CD8-positive, alpha-beta memory T cell (primary cell): ENCODE results near the gene GPS2. TPM values are rescaled to one million over a fixed set of nuclear protein-coding genes. Genes with fewer than 3 reads are reported as not detected.
A peak's percentile ranks its signal among the peaks of the same experiment; 100 is the strongest.

Experiments used
- CTCF ChIA-PET: fragments of 350-600 bp; sonication (Branson Sonifier 250); formaldehyde crosslinking; loops from one replicate; lab custom pipeline; 2021; ENCODE audit warnings: antibody characterized with exemption; lab: Charles Lee
- POLR2A ChIA-PET: fragments of 350-600 bp; sonication (Branson Sonifier 250); formaldehyde crosslinking; loops from one replicate; lab custom pipeline; 2021; ENCODE audit warnings: antibody characterized with exemption; lab: Charles Lee
- DNase-seq, 5 donors: peaks; one replicate each; pipeline versions ENCODE4 v3.0.0 to v3.0.0-alpha.2; 2020 to 2022; ENCODE audit warnings: mixed read lengths in 1 of 5
- H3K27ac ChIP-seq: one replicate; pipeline ENCODE4 v1.7.0; 2013; ENCODE audit warnings: low read depth, mild to moderate bottlenecking, low read length, moderate library complexity
- H3K27me3 ChIP-seq: 2 replicates; pipeline ENCODE4 v1.7.0; 2013; ENCODE audit warnings: low read length, mild to moderate bottlenecking; ENCODE audit not compliant: insufficient read depth, poor library complexity, severe bottlenecking
- H3K36me3 ChIP-seq: 2 replicates; pipeline ENCODE4 v1.7.0; 2013; ENCODE audit warnings: mild to moderate bottlenecking, low read length, moderate library complexity; ENCODE audit not compliant: insufficient read depth
- H3K4me1 ChIP-seq: 2 replicates; pipeline ENCODE4 v1.7.0; 2013; ENCODE audit warnings: mild to moderate bottlenecking, low read length, moderate library complexity; ENCODE audit not compliant: insufficient read depth
- H3K4me3 ChIP-seq: 2 replicates; pipeline ENCODE4 v1.7.0; 2013; ENCODE audit warnings: mild to moderate bottlenecking, low read length
- H3K9me3 ChIP-seq: 2 replicates; pipeline ENCODE4 v1.7.0; 2013; ENCODE audit warnings: mild to moderate bottlenecking, low read length
- H3K27ac Mint-ChIP-seq, 8 donors: one replicate each; pipeline ENCODE4 v1.8.0; 2020 to 2021; ENCODE audit warnings: mixed read lengths in 8 of 8, mild to moderate bottlenecking in 6 of 8, inconsistent platforms in 3 of 8, moderate library complexity in 3 of 8
- H3K27me3 Mint-ChIP-seq, 2 donors: one replicate each; pipeline ENCODE4 v1.8.0; 2020 to 2021; ENCODE audit warnings: mixed read lengths in 2 of 2, mild to moderate bottlenecking in 1 of 2, moderate library complexity in 1 of 2
- H3K36me3 Mint-ChIP-seq, 3 donors: one replicate each; pipeline ENCODE4 v1.8.0; 2020 to 2021; ENCODE audit warnings: mixed read lengths in 3 of 3, inconsistent platforms in 1 of 3, mild to moderate bottlenecking in 1 of 3
- H3K4me1 Mint-ChIP-seq, 3 donors: one replicate each; pipeline ENCODE4 v1.8.0; 2020 to 2021; ENCODE audit warnings: mixed read lengths in 3 of 3, inconsistent platforms in 1 of 3, mild to moderate bottlenecking in 1 of 3
- H3K4me3 Mint-ChIP-seq, 7 donors: one replicate each; pipeline ENCODE4 v1.8.0; 2020 to 2021; ENCODE audit warnings: mixed read lengths in 7 of 7, mild to moderate bottlenecking in 6 of 7, moderate library complexity in 4 of 7, inconsistent platforms in 2 of 7
- H3K9me3 Mint-ChIP-seq, 5 donors: one replicate each; pipeline ENCODE4 v1.8.0; 2020 to 2022; ENCODE audit warnings: mixed read lengths in 5 of 5, mild to moderate bottlenecking in 3 of 5, moderate library complexity in 2 of 5, inconsistent platforms in 1 of 5
- polyA plus RNA-seq: library from polyadenylated mRNA; unstranded; fragments of 300-500 nt; fragmentation: Illumina TruSeq; gene quantifications from one replicate; pipeline ENCODE4 v1.2.3, GENCODE V29; 2021
- total RNA-seq, 2 experiments: library from RNA; stranded (reverse); gene quantifications; one replicate each; pipeline ENCODE4 v1.2.3, GENCODE V29; 2021

GPS2 gene, protein sequence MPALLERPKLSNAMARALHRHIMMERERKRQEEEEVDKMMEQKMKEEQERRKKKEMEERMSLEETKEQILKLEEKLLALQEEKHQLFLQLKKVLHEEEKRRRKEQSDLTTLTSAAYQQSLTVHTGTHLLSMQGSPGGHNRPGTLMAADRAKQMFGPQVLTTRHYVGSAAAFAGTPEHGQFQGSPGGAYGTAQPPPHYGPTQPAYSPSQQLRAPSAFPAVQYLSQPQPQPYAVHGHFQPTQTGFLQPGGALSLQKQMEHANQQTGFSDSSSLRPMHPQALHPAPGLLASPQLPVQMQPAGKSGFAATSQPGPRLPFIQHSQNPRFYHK
- total RNA-seq (10 to 100 TPM; 81.1 to 85.2 TPM), polyA plus RNA-seq (116 TPM)

DNA sequence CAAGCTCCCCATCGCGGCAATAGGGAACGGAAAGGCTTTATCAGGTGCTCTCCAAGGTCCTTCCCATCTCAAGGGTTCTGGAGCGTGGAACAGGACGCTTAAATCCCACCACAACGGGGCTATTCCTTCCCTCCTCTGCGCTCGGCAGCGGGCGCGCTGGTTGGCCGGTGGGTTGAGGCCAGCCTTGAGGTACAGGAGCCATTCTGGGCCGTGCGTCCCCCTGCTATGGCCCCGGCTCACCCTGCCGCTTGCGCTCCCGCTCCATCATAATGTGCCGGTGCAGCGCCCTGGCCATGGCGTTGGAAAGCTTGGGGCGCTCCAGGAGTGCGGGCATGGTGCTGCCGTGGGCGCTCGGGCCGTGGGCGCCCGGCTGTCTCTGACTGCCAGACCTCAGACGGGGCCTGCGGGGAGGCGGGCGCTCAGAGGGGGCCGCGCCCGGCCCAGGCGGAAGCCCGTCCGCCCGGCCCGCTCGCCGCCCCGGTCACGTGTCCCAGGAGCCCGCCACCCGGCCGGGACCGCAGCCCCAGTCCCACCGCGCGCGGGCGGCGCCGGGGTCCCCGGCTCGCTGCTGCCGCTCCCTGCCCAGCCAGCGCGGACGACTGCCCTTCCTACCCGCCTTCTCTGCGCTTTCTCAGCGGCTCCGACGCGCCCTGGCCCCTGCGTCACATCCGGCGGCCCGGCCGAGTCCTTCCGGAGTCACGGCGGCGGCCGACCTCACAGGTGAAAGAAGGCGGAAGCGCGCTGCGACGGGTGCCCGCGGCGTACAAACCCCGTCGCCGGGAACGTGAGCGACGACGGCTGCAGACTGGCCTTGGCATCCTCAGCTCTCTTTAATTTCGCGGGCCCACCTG is at the start of gene GPS2:
TSS of gene GPS2 (minus strand) at position 642 of the 851 bp plus-strand sequence. CDS start at position 334, 308 bp downstream.
- no peaks in the 10 kb centered on the region for H3K9me3 ChIP-seq
- peak within 1 kb of the TSS; percentile 76 for H3K27ac ChIP-seq
- H3K9me3 Mint-ChIP-seq, result no peaks in the 10 kb centered on the region
- H3K27ac Mint-ChIP-seq, result peak within 1 kb of the TSS; percentile 92 to 97 (median 94)
- H3K4me1 ChIP-seq, result peaks cover 49% of the 10 kb centered on the region
- CTCF ChIA-PET, result interaction anchor here (0.7 to 1.9 kb wide), 6 partner anchors 10 to 269 kb away, joined by 3 to 8 read pairs (median 4); no protein-coding TSS in a partner anchor
- H3K36me3 Mint-ChIP-seq, result peaks cover 13 to 83% (median 17%) of the 10 kb centered on the region in 3 donors
- peaks cover 44 to 58% (median 48%) of the 10 kb centered on the region in 3 donors for H3K4me1 Mint-ChIP-seq
- H3K4me3 Mint-ChIP-seq, result peak within 1 kb of the TSS; percentile 87 to 96 (median 92)
- peaks cover 0 to 8% of the 10 kb centered on the region in 2 donors for H3K27me3 Mint-ChIP-seq
- POLR2A ChIA-PET, result interaction anchor here (0.7 to 3.8 kb wide), 5 partner anchors 12 to 165 kb away, joined by 3 to 17 read pairs (median 4); partner anchors contain the start of genes ACAP1 and ZBTB4
- H3K4me3 ChIP-seq, result peak within 1 kb of the TSS; percentile 66
- H3K36me3 ChIP-seq, result peaks cover 40% of the 10 kb centered on the region
- H3K27me3 ChIP-seq, result no peaks in the 10 kb centered on the region
- peak; percentile 88 to 94 (median 90) for DNase-seq

DNA sequence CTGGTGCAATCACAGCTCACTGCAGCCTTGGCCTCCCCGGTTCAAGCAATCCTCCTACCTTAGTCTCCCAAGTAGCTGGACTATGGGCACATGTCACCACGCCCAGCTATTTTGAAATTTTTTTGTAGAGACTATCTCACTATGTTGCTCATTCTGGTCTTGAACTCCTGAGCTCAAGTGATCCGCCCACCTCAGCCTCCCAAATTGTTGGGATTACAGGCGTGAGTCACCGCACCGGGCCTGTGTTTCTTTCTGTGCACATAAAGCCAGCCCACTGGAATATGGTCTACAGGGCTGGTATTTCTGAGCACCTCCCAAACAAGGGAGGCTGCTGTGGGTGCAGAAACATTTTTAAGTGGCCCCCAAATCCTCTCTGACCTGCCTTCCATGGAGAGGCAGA is 48.2 kb upstream of the GPS2 start:
- H3K9me3 Mint-ChIP-seq, result no peaks in the 10 kb centered on the region
- H3K36me3 Mint-ChIP-seq, result no peaks in the 10 kb centered on the region
- no peaks in the 10 kb centered on the region for H3K9me3 ChIP-seq
- peaks cover 1 to 5% of the 10 kb centered on the region in 2 donors for H3K27me3 Mint-ChIP-seq
- ChIA-PET POLR2A (no interaction called here), CTCF (no interaction called here)
- H3K27ac ChIP-seq, result no peak overlapping the region
- no peak overlapping the region for H3K27ac Mint-ChIP-seq
- H3K4me1 Mint-ChIP-seq, result no peaks in the 10 kb centered on the region
- DNase-seq, result no peak
- H3K27me3 ChIP-seq, result no peaks in the 10 kb centered on the region
- no peak overlapping the region for H3K4me3 ChIP-seq
- no peaks in the 10 kb centered on the region for H3K4me1 ChIP-seq
- H3K4me3 Mint-ChIP-seq, result no peak overlapping the region
- no peaks in the 10 kb centered on the region for H3K36me3 ChIP-seq

DNA sequence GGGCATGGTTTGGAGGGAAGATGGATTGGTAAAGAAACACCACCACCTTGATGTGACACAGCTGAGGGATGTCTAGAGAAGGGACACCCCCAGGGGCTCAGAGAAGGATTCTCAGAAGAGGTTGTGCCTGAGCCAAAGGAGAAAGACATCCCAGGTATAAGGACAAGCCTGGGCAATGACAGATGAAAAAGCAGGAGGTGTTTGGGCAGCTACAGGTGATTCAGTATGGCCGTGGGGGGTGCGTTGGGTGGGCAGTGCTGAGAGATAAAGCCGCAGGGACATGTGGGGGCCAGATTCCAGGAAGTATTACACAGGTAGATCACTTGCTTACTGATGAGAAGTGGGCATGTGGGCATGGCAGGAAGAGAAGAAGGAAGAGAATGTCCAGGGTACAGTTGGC is 46.7 kb upstream of the GPS2 start:
- Mint-ChIP-seq H3K4me3 (no peak overlapping the region), H3K36me3 (no peaks in the 10 kb centered on the region), H3K4me1 (no peaks in the 10 kb centered on the region), H3K27ac (no peak overlapping the region), H3K27me3 (peaks cover 1 to 5% of the 10 kb centered on the region in 2 donors), H3K9me3 (no peaks in the 10 kb centered on the region)
- Histone ChIP-seq H3K4me3 (no peak overlapping the region), H3K4me1 (no peaks in the 10 kb centered on the region), H3K36me3 (no peaks in the 10 kb centered on the region), H3K27me3 (no peaks in the 10 kb centered on the region), H3K27ac (no peak overlapping the region), H3K9me3 (no peaks in the 10 kb centered on the region)
- ChIA-PET CTCF (interaction anchor here (1.5 to 1.7 kb wide), 2 partner anchors 9 to 199 kb away, joined by 3 read pairs; no protein-coding TSS in a partner anchor), POLR2A (no interaction called here)
- DNase-seq, result no peak

DNA sequence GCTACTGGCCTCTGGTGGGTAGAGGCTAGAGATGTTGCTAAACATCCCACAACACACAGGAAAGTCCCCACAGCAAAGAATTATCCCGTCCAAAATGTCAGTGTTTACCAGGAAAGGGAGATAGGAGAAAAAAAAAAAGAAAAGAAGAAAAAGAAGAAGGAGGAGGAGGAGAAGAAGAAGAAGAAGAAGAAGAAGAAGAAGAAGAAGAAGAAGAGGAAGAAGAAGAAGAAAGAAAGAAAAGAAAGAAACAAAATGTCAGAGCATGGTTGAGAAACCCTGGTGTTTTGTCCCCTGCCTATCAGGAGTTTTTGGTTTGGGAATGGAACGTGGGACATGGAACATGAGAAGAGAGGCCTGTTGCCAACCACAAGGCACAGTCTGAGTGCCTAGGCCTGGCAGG is 42.2 kb upstream of the GPS2 start:
- Histone ChIP-seq H3K4me3 (no peak overlapping the region), H3K36me3 (no peaks in the 10 kb centered on the region), H3K4me1 (peaks cover 13% of the 10 kb centered on the region), H3K9me3 (no peaks in the 10 kb centered on the region), H3K27ac (no peak overlapping the region), H3K27me3 (no peaks in the 10 kb centered on the region)
- no peak for DNase-seq
- H3K27me3 Mint-ChIP-seq, result peaks cover 1 to 5% of the 10 kb centered on the region in 2 donors
- no peak overlapping the region for H3K27ac Mint-ChIP-seq
- H3K36me3 Mint-ChIP-seq, result peaks cover 0 to 2% (median 0%) of the 10 kb centered on the region in 3 donors
- no peaks in the 10 kb centered on the region for H3K9me3 Mint-ChIP-seq
- peaks cover 18 to 31% (median 18%) of the 10 kb centered on the region in 3 donors for H3K4me1 Mint-ChIP-seq
- no peak overlapping the region for H3K4me3 Mint-ChIP-seq
- CTCF ChIA-PET, result interaction anchor here (1.1 to 5.5 kb wide), 5 partner anchors 13 to 203 kb away, joined by 3 to 78 read pairs (median 9); partner anchors contain the start of genes SENP3, TMEM102 and ZBTB4
- POLR2A ChIA-PET, result no interaction called here

DNA sequence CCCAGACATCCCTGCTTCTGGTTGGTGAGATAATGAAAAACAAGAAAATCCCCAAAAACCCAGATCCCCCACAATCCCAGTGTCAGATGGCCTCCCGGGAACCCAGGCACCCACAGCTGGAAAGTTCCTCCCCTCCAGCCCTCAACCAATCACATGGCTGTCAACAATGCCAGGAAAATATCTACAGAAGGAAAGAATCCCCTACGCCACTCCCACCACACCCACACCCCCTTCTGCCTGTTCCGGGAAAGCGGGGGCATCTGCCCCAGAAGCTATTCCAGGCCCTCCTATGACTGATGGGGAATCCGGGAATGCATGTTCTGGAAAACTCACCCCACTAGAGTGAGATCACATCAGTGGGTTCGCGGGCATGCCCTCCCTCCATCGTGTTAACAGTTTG is 41.6 kb upstream of the GPS2 start:
- Mint-ChIP-seq H3K4me1 (peaks cover 19 to 34% (median 19%) of the 10 kb centered on the region in 3 donors), H3K27me3 (peaks cover 1% of the 10 kb centered on the region in 2 donors), H3K4me3 (no peak overlapping the region), H3K36me3 (peaks cover 0 to 3% (median 0%) of the 10 kb centered on the region in 3 donors), H3K9me3 (no peaks in the 10 kb centered on the region), H3K27ac (peak overlapping the region in 2 of 8 donors; percentile 61 to 71)
- no peak overlapping the region for H3K27ac ChIP-seq
- ChIA-PET POLR2A (interaction anchor here (1.2 to 1.8 kb wide), 3 partner anchors 28 to 330 kb away, joined by 3 to 5 read pairs (median 4); partner anchors contain the start of gene TP53), CTCF (interaction anchor here (1.3 to 5.5 kb wide), 21 partner anchors 16 to 330 kb away, joined by 3 to 78 read pairs (median 7); partner anchors contain the start of genes ACAP1, MPDU1, NEURL4 and NLGN2)
- DNase-seq, result no peak
- no peak overlapping the region for H3K4me3 ChIP-seq
- no peaks in the 10 kb centered on the region for H3K27me3 ChIP-seq
- H3K9me3 ChIP-seq, result no peaks in the 10 kb centered on the region
- H3K36me3 ChIP-seq, result no peaks in the 10 kb centered on the region
- peaks cover 15% of the 10 kb centered on the region for H3K4me1 ChIP-seq

DNA sequence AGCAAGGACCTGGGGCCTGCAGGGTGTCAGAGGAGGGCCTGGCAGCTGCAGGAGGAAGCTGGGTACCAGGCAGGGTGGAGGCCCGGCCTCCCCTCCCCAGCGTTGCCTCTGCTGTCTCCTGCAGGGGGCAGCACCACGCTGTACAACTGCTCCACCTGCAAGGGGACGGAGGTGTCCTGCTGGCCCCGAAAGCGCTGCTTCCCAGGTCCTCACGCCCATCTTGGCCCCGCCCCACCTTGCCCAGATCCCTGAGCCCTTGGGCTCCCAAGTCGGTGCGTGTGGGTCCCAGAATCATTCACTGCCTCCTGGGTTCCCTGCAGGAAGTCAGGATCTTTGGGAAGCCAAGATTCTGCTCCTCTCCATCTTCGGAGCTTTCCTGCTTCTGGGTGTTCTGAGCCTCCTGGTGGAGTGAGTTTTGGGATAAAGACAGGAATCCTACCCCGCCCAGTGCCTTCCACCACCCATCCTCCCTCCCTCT is 41.0 kb upstream of the GPS2 start:
- Histone ChIP-seq H3K27ac (no peak overlapping the region), H3K27me3 (no peaks in the 10 kb centered on the region), H3K36me3 (no peaks in the 10 kb centered on the region), H3K9me3 (no peaks in the 10 kb centered on the region), H3K4me3 (no peak overlapping the region), H3K4me1 (peaks cover 17% of the 10 kb centered on the region)
- POLR2A ChIA-PET, result interaction anchor here (0.8 to 2.3 kb wide), 5 partner anchors 19 to 331 kb away, joined by 3 to 8 read pairs (median 4); partner anchors contain the start of genes SENP3 and TP53
- Mint-ChIP-seq H3K9me3 (no peaks in the 10 kb centered on the region), H3K36me3 (peaks cover 0 to 5% (median 0%) of the 10 kb centered on the region in 3 donors), H3K4me3 (peak overlapping the region in 1 of 7 donors; percentile 51), H3K4me1 (peaks cover 21 to 38% (median 22%) of the 10 kb centered on the region in 3 donors), H3K27me3 (peaks cover 0 to 1% of the 10 kb centered on the region in 2 donors), H3K27ac (peak overlapping the region in 4 of 8 donors; percentile 12 to 51 (median 24))
- DNase-seq, result peak; percentile 75 to 87 (median 77)
- CTCF ChIA-PET, result interaction anchor here (0.6 to 5.5 kb wide), 44 partner anchors 11 to 331 kb away, joined by 3 to 78 read pairs (median 5); partner anchors contain the start of genes ACAP1, GABARAP, MPDU1 and NEURL4

DNA sequence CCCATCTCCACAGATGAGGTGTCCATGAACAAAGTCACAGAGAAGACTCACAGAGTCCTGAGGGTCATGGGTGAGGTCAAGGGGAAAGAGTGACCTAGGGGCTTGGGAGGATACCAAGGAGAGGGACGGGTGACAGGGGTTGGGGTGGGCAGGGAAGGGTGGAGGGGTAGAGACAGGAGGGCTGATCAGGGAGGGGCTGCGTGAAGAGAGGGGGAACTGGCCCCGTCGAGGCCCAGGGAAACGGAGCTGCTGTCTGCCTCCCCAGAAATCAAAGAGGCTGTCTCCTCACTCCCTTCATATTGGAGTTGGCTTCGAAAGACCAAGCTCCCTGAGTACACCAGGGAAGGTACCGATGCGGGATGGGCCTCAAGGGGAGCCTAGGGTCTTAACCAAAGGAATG is 40.4 kb upstream of the GPS2 start:
- Histone ChIP-seq H3K27ac (no peak overlapping the region), H3K27me3 (no peaks in the 10 kb centered on the region), H3K9me3 (no peaks in the 10 kb centered on the region), H3K4me1 (peaks cover 22% of the 10 kb centered on the region), H3K36me3 (no peaks in the 10 kb centered on the region), H3K4me3 (no peak overlapping the region)
- no peak overlapping the region for H3K4me3 Mint-ChIP-seq
- H3K27ac Mint-ChIP-seq, result peak overlapping the region in 1 of 8 donors; percentile 30
- POLR2A ChIA-PET, result interaction anchor here (0.8 to 2.3 kb wide), 5 partner anchors 18 to 332 kb away, joined by 3 to 8 read pairs (median 4); partner anchors contain the start of genes SENP3 and TP53
- peaks cover 0 to 6% (median 0%) of the 10 kb centered on the region in 3 donors for H3K36me3 Mint-ChIP-seq
- CTCF ChIA-PET, result interaction anchor here (0.6 to 5.5 kb wide), 44 partner anchors 11 to 332 kb away, joined by 3 to 78 read pairs (median 5); partner anchors contain the start of genes ACAP1, GABARAP, MPDU1 and NEURL4
- H3K4me1 Mint-ChIP-seq, result peaks cover 22 to 41% (median 23%) of the 10 kb centered on the region in 3 donors
- peaks cover 0 to 1% of the 10 kb centered on the region in 2 donors for H3K27me3 Mint-ChIP-seq
- H3K9me3 Mint-ChIP-seq, result no peaks in the 10 kb centered on the region
- no peak for DNase-seq
